MM.1S (cell line): ENCODE results near the gene ATP9A.

Experiments used
- CTCF ChIP-seq: fragments of 300-600 bp; sonication (generic); IDR thresholded peaks from 2 replicates; pipeline ENCODE4 v1.5.1; 2016; ENCODE audit warnings: antibody characterized with exemption, low read length, mixed read lengths
- EZH2 ChIP-seq: fragments of 300-600 bp; sonication (generic); optimal IDR thresholded peaks from 2 replicates; pipeline ENCODE3; 2017; ENCODE audit warnings: low read depth, mild to moderate bottlenecking, antibody characterized with exemption, low read length, mixed read lengths

GRCh38 chr20:51547951-51548350 lies 220.2 kb downstream of the ATP9A start:
- TF ChIP-seq CTCF = no peak
- TF ChIP-seq EZH2 = no peak
